ENCODE data around the gene SMURF2.

The SMURF2 gene

GRCh38 chr17:64564098-64564497, 98.0 kb downstream of the SMURF2 start:
- peaks cover 10% of the 10 kb centered on the region for H3K36me3 Mint-ChIP-seq
- H3K9me3 Mint-ChIP-seq: no peaks in the 10 kb centered on the region
- H3K27me3 Mint-ChIP-seq: no peaks in the 10 kb centered on the region
- peak overlapping the region; percentile 73 for H3K27ac Mint-ChIP-seq
- peaks cover 3% of the 10 kb centered on the region for H3K4me1 Mint-ChIP-seq
- no peak overlapping the region for H3K4me3 Mint-ChIP-seq

- Mint-ChIP-seq H3K9me3 (no peaks in the 10 kb centered on the region), H3K4me1 (no peaks in the 10 kb centered on the region), H3K36me3 (peaks cover 12% of the 10 kb centered on the region), H3K27ac (no peak overlapping the region), H3K27me3 (no peaks in the 10 kb centered on the region), H3K4me3 (no peak overlapping the region)
Measured at GRCh38 chr17:64555281-64555680, 106.8 kb downstream of the SMURF2 start.

- peaks cover 11% of the 10 kb centered on the region for H3K36me3 Mint-ChIP-seq
- H3K9me3 Mint-ChIP-seq: no peaks in the 10 kb centered on the region
- no peak overlapping the region for H3K27ac Mint-ChIP-seq
- no peaks in the 10 kb centered on the region for H3K27me3 Mint-ChIP-seq
- H3K4me1 Mint-ChIP-seq: no peaks in the 10 kb centered on the region
- no peak overlapping the region for H3K4me3 Mint-ChIP-seq
Measured at GRCh38 chr17:64554028-64554637, 108.0 kb downstream of the SMURF2 start.

- Mint-ChIP-seq H3K4me3 (no peak overlapping the region), H3K9me3 (no peaks in the 10 kb centered on the region), H3K4me1 (no peaks in the 10 kb centered on the region), H3K27ac (peak overlapping the region; percentile 24), H3K36me3 (peaks cover 13% of the 10 kb centered on the region), H3K27me3 (no peaks in the 10 kb centered on the region)
Measured at GRCh38 chr17:64551461-64551860, 110.6 kb downstream of the SMURF2 start.

GRCh38 chr17:64547319-64547718, 114.8 kb downstream of the SMURF2 start:
- Mint-ChIP-seq H3K27me3 (no peaks in the 10 kb centered on the region), H3K4me1 (no peaks in the 10 kb centered on the region), H3K9me3 (no peaks in the 10 kb centered on the region), H3K4me3 (no peak overlapping the region), H3K27ac (no peak overlapping the region), H3K36me3 (peaks cover 7% of the 10 kb centered on the region)

GRCh38 chr17:64546716-64547115, 115.4 kb downstream of the SMURF2 start:
- Mint-ChIP-seq H3K4me3 (no peak overlapping the region), H3K27ac (peak overlapping the region; percentile 35), H3K4me1 (no peaks in the 10 kb centered on the region), H3K27me3 (no peaks in the 10 kb centered on the region), H3K36me3 (peaks cover 6% of the 10 kb centered on the region), H3K9me3 (no peaks in the 10 kb centered on the region)

GRCh38 chr17:64544742-64545141, 117.4 kb downstream of the SMURF2 start:
- Mint-ChIP-seq H3K36me3 (peaks cover 6% of the 10 kb centered on the region), H3K4me1 (no peaks in the 10 kb centered on the region), H3K4me3 (no peak overlapping the region), H3K9me3 (no peaks in the 10 kb centered on the region), H3K27ac (no peak overlapping the region), H3K27me3 (no peaks in the 10 kb centered on the region)

- Mint-ChIP-seq H3K4me1 (no peaks in the 10 kb centered on the region), H3K27me3 (no peaks in the 10 kb centered on the region), H3K36me3 (peaks cover 9% of the 10 kb centered on the region), H3K27ac (no peak overlapping the region), H3K9me3 (no peaks in the 10 kb centered on the region), H3K4me3 (no peak overlapping the region)
Measured at GRCh38 chr17:64540118-64540776, 121.9 kb downstream of the SMURF2 start.

- Mint-ChIP-seq H3K27ac (peak overlapping the region; percentile 63), H3K4me3 (no peak overlapping the region), H3K36me3 (peaks cover 11% of the 10 kb centered on the region), H3K9me3 (no peaks in the 10 kb centered on the region), H3K4me1 (no peaks in the 10 kb centered on the region), H3K27me3 (no peaks in the 10 kb centered on the region)
Measured at GRCh38 chr17:64538508-64539130, 123.5 kb downstream of the SMURF2 start.

GRCh38 chr17:64537488-64537887, 124.6 kb downstream of the SMURF2 start:
- Mint-ChIP-seq H3K27me3 (no peaks in the 10 kb centered on the region), H3K27ac (peak overlapping the region; percentile 71), H3K4me1 (no peaks in the 10 kb centered on the region), H3K9me3 (no peaks in the 10 kb centered on the region), H3K36me3 (peaks cover 13% of the 10 kb centered on the region), H3K4me3 (no peak overlapping the region)

GRCh38 chr17:64536913-64537312, 125.2 kb downstream of the SMURF2 start:
- no peaks in the 10 kb centered on the region for H3K27me3 Mint-ChIP-seq
- H3K27ac Mint-ChIP-seq: peak overlapping the region; percentile 71
- no peak overlapping the region for H3K4me3 Mint-ChIP-seq
- no peaks in the 10 kb centered on the region for H3K9me3 Mint-ChIP-seq
- H3K4me1 Mint-ChIP-seq: no peaks in the 10 kb centered on the region
- peaks cover 13% of the 10 kb centered on the region for H3K36me3 Mint-ChIP-seq

GRCh38 chr17:64535357-64535756, 126.8 kb downstream of the SMURF2 start:
- Mint-ChIP-seq H3K4me1 (no peaks in the 10 kb centered on the region), H3K27ac (no peak overlapping the region), H3K36me3 (peaks cover 16% of the 10 kb centered on the region), H3K4me3 (no peak overlapping the region), H3K9me3 (no peaks in the 10 kb centered on the region), H3K27me3 (no peaks in the 10 kb centered on the region)

GRCh38 chr17:64534187-64534586, 127.9 kb downstream of the SMURF2 start:
- Mint-ChIP-seq H3K9me3 (no peaks in the 10 kb centered on the region), H3K27ac (no peak overlapping the region), H3K4me3 (no peak overlapping the region), H3K4me1 (no peaks in the 10 kb centered on the region), H3K36me3 (peaks cover 21% of the 10 kb centered on the region), H3K27me3 (no peaks in the 10 kb centered on the region)

- Mint-ChIP-seq H3K36me3 (peaks cover 21% of the 10 kb centered on the region), H3K27ac (peak overlapping the region; percentile 2), H3K4me1 (no peaks in the 10 kb centered on the region), H3K9me3 (no peaks in the 10 kb centered on the region), H3K27me3 (no peaks in the 10 kb centered on the region), H3K4me3 (no peak overlapping the region)
Measured at GRCh38 chr17:64533784-64534183, 128.3 kb downstream of the SMURF2 start.

- H3K4me1 Mint-ChIP-seq: no peaks in the 10 kb centered on the region
- H3K9me3 Mint-ChIP-seq: no peaks in the 10 kb centered on the region
- peaks cover 24% of the 10 kb centered on the region for H3K36me3 Mint-ChIP-seq
- H3K27ac Mint-ChIP-seq: no peak overlapping the region
- H3K4me3 Mint-ChIP-seq: no peak overlapping the region
- no peaks in the 10 kb centered on the region for H3K27me3 Mint-ChIP-seq
Measured at GRCh38 chr17:64532409-64532808, 129.7 kb downstream of the SMURF2 start.

GRCh38 chr17:64531955-64532371, 130.1 kb downstream of the SMURF2 start:
- no peaks in the 10 kb centered on the region for H3K27me3 Mint-ChIP-seq
- peak overlapping the region; percentile 30 for H3K27ac Mint-ChIP-seq

More at GRCh38 chr17:64531955-64532371, 130.1 kb downstream of the SMURF2 start:
- H3K4me1 Mint-ChIP-seq: no peaks in the 10 kb centered on the region
- H3K36me3 Mint-ChIP-seq: peaks cover 22% of the 10 kb centered on the region
- no peak overlapping the region for H3K4me3 Mint-ChIP-seq
- no peaks in the 10 kb centered on the region for H3K9me3 Mint-ChIP-seq
